Measurements from ENCODE around the gene ZMPSTE24. TPM values are rescaled to one million over a fixed set of nuclear protein-coding genes. Genes with fewer than 3 reads are reported as not detected.

Gene ZMPSTE24
- total RNA-seq, 1 donor from 2014 or later, result 49.6 TPM

DNA sequence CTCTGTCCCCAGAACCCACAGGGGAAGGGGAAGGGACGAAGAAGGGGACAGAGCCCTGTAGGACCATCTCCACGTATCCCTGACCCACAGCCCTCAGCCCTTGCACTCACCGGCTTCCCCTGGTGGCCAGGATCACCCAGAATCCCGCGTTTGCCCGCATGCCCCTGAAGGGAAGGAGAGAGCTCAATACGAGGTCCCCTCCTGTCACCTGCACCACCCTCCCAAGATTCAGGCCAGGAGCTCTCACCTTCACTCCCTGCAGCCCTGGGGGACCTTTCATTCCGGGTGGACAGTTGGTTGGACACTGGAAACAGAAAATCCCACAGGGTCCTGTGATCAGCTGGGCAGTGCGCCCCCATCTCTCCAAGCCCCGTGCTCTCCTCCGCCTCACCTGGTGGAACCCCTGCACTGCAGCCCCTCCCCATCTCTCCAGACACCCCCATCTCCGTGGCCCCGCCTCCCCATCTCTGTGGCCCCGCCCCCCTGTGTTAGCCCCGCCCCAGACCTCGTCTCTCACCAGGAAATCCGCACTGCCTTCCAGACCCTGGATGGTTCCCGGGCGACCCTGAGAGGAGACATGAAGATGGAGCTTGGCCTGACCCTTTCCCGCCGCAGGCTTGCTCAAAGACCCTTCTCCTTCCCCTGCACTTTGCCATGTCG, 53.1 kb downstream of the ZMPSTE24 start:
- Mint-ChIP-seq H3K27ac (ENCODE audit: unreplicated experiment) (no peak overlapping the region), H3K36me3 (ENCODE audit: low read depth) (no peaks in the 10 kb centered on the region), H3K9me3 (ENCODE audit: low read depth) (no peaks in the 10 kb centered on the region), H3K4me3 (ENCODE audit: unreplicated experiment) (no peak overlapping the region), H3K4me1 (ENCODE audit: low read depth) (peaks cover 21% of the 10 kb centered on the region), H3K27me3 (ENCODE audit: low read depth) (no peaks in the 10 kb centered on the region)
- no peak for DNase-seq (ENCODE audit: low spot score)
- TF ChIP-seq, protein P1, sequence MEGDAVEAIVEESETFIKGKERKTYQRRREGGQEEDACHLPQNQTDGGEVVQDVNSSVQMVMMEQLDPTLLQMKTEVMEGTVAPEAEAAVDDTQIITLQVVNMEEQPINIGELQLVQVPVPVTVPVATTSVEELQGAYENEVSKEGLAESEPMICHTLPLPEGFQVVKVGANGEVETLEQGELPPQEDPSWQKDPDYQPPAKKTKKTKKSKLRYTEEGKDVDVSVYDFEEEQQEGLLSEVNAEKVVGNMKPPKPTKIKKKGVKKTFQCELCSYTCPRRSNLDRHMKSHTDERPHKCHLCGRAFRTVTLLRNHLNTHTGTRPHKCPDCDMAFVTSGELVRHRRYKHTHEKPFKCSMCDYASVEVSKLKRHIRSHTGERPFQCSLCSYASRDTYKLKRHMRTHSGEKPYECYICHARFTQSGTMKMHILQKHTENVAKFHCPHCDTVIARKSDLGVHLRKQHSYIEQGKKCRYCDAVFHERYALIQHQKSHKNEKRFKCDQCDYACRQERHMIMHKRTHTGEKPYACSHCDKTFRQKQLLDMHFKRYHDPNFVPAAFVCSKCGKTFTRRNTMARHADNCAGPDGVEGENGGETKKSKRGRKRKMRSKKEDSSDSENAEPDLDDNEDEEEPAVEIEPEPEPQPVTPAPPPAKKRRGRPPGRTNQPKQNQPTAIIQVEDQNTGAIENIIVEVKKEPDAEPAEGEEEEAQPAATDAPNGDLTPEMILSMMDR (IDR thresholded peaks at IDR 0.05), result no peak

DNA sequence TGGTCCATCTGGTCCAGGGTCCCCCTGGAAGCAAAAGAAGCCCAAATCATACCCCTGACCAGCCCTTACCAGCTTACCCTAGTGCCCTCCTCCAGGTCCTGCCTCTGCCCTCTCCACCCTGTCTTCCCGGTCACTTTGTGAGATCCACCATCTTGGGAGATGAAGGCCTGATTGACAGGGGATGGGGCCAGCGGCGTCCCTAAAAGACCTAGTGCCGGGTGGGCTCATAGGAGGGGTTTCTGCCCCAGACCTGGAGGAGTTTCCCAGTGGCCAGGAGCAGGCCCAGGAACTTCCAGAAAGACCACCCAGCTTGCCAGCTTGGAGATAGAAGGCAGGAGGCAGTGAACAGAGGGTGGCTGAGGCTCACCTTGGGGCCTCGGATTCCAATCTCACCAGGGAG, 53.7 kb downstream of the ZMPSTE24 start:
- H3K27ac Mint-ChIP-seq (ENCODE audit: unreplicated experiment), result no peak overlapping the region
- H3K4me1 Mint-ChIP-seq (ENCODE audit: low read depth), result peaks cover 23% of the 10 kb centered on the region
- DNase-seq (ENCODE audit: low spot score), result no peak
- TF ChIP-seq, protein P1 (IDR thresholded peaks at IDR 0.05), result no peak
- H3K9me3 Mint-ChIP-seq (ENCODE audit: low read depth), result no peaks in the 10 kb centered on the region
- no peaks in the 10 kb centered on the region for H3K27me3 Mint-ChIP-seq (ENCODE audit: low read depth)
- H3K36me3 Mint-ChIP-seq (ENCODE audit: low read depth), result no peaks in the 10 kb centered on the region
- H3K4me3 Mint-ChIP-seq (ENCODE audit: unreplicated experiment), result no peak overlapping the region

DNA sequence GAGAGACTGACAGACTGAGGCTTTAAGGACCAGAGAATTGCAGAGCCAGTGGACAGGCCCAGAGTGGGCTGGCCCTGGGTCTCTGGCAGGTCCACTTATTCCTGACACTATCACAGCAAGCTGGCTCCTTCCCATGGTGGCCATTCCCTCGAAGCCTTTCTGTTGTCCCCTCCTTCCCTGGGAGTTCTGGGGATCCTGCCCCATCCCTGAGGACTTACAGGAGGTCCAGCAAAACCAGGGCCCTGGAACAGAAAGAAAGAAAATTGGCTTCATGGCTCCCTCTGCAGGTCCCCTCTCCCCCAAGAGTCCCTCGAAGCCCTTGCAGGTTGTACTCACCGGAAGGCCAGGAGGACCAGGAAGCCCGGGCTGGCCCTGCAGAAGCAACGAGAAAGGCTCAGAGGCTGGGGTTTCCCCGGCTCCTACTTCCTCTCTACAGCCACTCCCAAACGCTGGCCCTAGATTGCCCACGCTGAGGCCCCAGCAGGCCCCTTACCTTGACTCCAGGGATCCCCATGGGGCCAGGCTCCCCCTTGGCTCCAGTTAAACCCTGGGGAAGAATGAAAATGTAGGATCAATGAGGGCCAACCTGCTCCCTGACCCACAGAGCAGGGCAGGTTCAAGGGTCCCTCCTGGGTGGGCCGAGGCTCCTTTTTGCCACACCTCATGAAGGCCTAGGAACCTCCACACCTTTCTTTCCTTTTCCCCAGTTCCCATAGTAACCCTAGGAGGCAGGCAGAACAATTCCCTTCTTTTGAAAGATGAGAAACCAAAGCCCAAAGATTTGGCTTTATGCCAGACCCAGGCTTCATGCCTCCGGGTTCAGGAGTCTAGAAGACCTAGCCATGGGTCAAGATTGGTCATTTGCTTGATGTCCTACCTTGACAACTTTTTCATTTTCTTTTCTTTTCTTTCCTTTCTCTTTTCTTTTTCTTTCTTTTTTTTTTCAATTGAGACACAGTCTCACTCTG, 54.5 kb downstream of the ZMPSTE24 start:
- DNase-seq (ENCODE audit: low spot score), result no peak
- H3K4me3 Mint-ChIP-seq (ENCODE audit: unreplicated experiment), result no peak overlapping the region
- no peaks in the 10 kb centered on the region for H3K9me3 Mint-ChIP-seq (ENCODE audit: low read depth)
- H3K27me3 Mint-ChIP-seq (ENCODE audit: low read depth), result peaks cover 2% of the 10 kb centered on the region
- no peaks in the 10 kb centered on the region for H3K36me3 Mint-ChIP-seq (ENCODE audit: low read depth)
- no peak overlapping the region for H3K27ac Mint-ChIP-seq (ENCODE audit: unreplicated experiment)
- H3K4me1 Mint-ChIP-seq (ENCODE audit: low read depth), result peaks cover 23% of the 10 kb centered on the region
- TF ChIP-seq, protein P1 (IDR thresholded peaks at IDR 0.05), result no peak

DNA sequence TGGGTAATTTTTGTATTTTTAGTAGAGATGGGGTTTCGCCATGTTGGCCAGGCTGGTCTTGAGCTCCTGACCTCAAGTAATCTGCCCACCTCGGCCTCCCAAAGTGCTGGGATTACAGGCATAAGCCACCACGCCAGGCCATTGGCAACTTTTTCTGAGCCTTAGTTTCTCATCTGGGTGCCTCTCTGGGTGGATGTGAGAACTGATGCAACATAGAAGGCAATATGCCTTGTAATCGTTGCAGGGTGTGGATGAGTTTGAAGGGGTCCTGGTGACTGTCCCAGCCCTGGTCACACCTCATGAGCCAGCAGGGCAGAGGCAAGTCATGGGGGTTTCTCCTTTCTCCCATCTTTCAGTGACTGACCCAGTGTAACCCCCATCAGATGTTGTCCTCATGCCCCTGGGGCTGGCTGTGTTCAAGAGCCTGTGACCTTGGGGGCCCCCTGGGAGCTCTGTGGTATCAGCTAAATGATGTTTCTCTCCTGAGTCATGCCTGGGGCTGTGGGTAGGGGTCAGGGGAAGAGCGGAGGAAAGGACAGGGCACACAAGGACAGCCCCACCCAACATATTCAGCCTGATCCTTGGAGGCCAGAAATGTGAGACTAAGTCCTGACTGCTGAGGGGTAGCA, 55.4 kb downstream of the ZMPSTE24 start:
- TF ChIP-seq, protein P1 (IDR thresholded peaks at IDR 0.05), result no peak
- H3K27me3 Mint-ChIP-seq (ENCODE audit: low read depth), result peaks cover 7% of the 10 kb centered on the region
- H3K27ac Mint-ChIP-seq (ENCODE audit: unreplicated experiment), result no peak overlapping the region
- no peak overlapping the region for H3K4me3 Mint-ChIP-seq (ENCODE audit: unreplicated experiment)
- H3K36me3 Mint-ChIP-seq (ENCODE audit: low read depth), result no peaks in the 10 kb centered on the region
- H3K4me1 Mint-ChIP-seq (ENCODE audit: low read depth), result peaks cover 23% of the 10 kb centered on the region
- no peaks in the 10 kb centered on the region for H3K9me3 Mint-ChIP-seq (ENCODE audit: low read depth)
- DNase-seq (ENCODE audit: low spot score), result no peak
